Endothelial cell (in vitro differentiated cells): Measurements from ENCODE around the gene WHRN. TPM values are rescaled to one million over a fixed set of nuclear protein-coding genes. Genes with fewer than 3 reads are reported as not detected.

Experiments used
- DNase-seq: peaks from one replicate; pipeline ENCODE4 v3.0.0; 2021; ENCODE audit warnings: low spot score
- H3K27ac Mint-ChIP-seq: one replicate; pipeline ENCODE4 v1.8.0; 2021; ENCODE audit warnings: mixed read lengths, inconsistent platforms; ENCODE audit not compliant: unreplicated experiment
- H3K27me3 Mint-ChIP-seq: one replicate; pipeline ENCODE4 v1.8.0; 2021; ENCODE audit warnings: mild to moderate bottlenecking, moderate library complexity, mixed read lengths, inconsistent platforms; ENCODE audit not compliant: unreplicated experiment
- H3K36me3 Mint-ChIP-seq: one replicate; pipeline ENCODE4 v1.8.0; 2021; ENCODE audit warnings: mild to moderate bottlenecking, low read depth, mixed read lengths, inconsistent platforms; ENCODE audit not compliant: unreplicated experiment
- H3K4me1 Mint-ChIP-seq: one replicate; pipeline ENCODE4 v1.8.0; 2021; ENCODE audit warnings: mild to moderate bottlenecking, mixed read lengths, inconsistent platforms; ENCODE audit not compliant: unreplicated experiment
- H3K4me3 Mint-ChIP-seq: one replicate; pipeline ENCODE4 v1.8.0; 2021; ENCODE audit warnings: mild to moderate bottlenecking, mixed read lengths, inconsistent platforms; ENCODE audit not compliant: unreplicated experiment
- H3K9me3 Mint-ChIP-seq: one replicate; pipeline ENCODE4 v1.8.0; 2021; ENCODE audit warnings: mixed read lengths, inconsistent platforms; ENCODE audit not compliant: unreplicated experiment
- CTCF ChIP-seq: fragments of 200-600 bp; sonication (generic); IDR thresholded peaks from one replicate; pipeline ENCODE4 v1.5.0; 2021; ENCODE audit warnings: antibody characterized with exemption; ENCODE audit not compliant: unreplicated experiment
- total RNA-seq: library from RNA; stranded (reverse); fragmentation: NEBNext Ultra II Directional; extraction: Animal tissue kit (Norgen Biotek cat#: 25700); gene quantifications from one replicate; pipeline ENCODE4 v1.2.1, GENCODE V29; 2021; ENCODE audit not compliant: unreplicated experiment

WHRN gene
- total RNA-seq, 1 donor from 2014 or later = 4.1 TPM

GRCh38 chr9:114382699-114383520 is 122.4 kb downstream of the WHRN start:
- H3K36me3 Mint-ChIP-seq = peaks cover 26% of the 10 kb centered on the region
- H3K4me3 Mint-ChIP-seq = peak overlapping the region; percentile 59
- H3K27me3 Mint-ChIP-seq = peaks cover 20% of the 10 kb centered on the region
- peaks cover 62% of the 10 kb centered on the region for H3K4me1 Mint-ChIP-seq
- no peaks in the 10 kb centered on the region for H3K9me3 Mint-ChIP-seq
- DNase-seq = no peak
- peak overlapping the region; percentile 48 for H3K27ac Mint-ChIP-seq
- no peak for TF ChIP-seq CTCF

GRCh38 chr9:114378883-114379282 is 126.4 kb downstream of the WHRN start:
- no peak for DNase-seq
- Mint-ChIP-seq H3K4me1 (peaks cover 58% of the 10 kb centered on the region), H3K4me3 (no peak overlapping the region), H3K36me3 (peaks cover 46% of the 10 kb centered on the region), H3K27ac (peak overlapping the region; percentile 27), H3K9me3 (no peaks in the 10 kb centered on the region), H3K27me3 (peaks cover 15% of the 10 kb centered on the region)
- no peak for TF ChIP-seq CTCF

GRCh38 chr9:114378016-114378415 is 127.3 kb downstream of the WHRN start:
- no peak for TF ChIP-seq CTCF
- H3K9me3 Mint-ChIP-seq = no peaks in the 10 kb centered on the region
- peak overlapping the region; percentile 47 for H3K4me3 Mint-ChIP-seq
- peaks cover 46% of the 10 kb centered on the region for H3K36me3 Mint-ChIP-seq
- peaks cover 53% of the 10 kb centered on the region for H3K4me1 Mint-ChIP-seq
- H3K27me3 Mint-ChIP-seq = peaks cover 15% of the 10 kb centered on the region
- H3K27ac Mint-ChIP-seq = peak overlapping the region; percentile 19
- no peak for DNase-seq

- Mint-ChIP-seq H3K27me3 (peaks cover 15% of the 10 kb centered on the region), H3K4me3 (no peak overlapping the region), H3K36me3 (peaks cover 43% of the 10 kb centered on the region), H3K9me3 (no peaks in the 10 kb centered on the region), H3K4me1 (peaks cover 54% of the 10 kb centered on the region), H3K27ac (no peak overlapping the region)
- no peak for TF ChIP-seq CTCF
- DNase-seq = no peak
Observed at GRCh38 chr9:114376586-114377445, 128.5 kb downstream of the WHRN start.
